ENCODE results near the gene TESPA1. TPM values are rescaled to one million over a fixed set of nuclear protein-coding genes. Genes with fewer than 3 reads are reported as not detected.

Gene TESPA1
- total RNA-seq, result 1 to 10 TPM; 1.3 to 3.1 TPM
- polyA plus RNA-seq, result 1 to 10 TPM in 1 of 2 donors, under 1 TPM in 1; 0.73 to 2.2 TPM
- long read RNA-seq, donor 1, result 0 reads
- long read RNA-seq, donor 2, result 0 reads
- long read RNA-seq, donor 3, result 0 reads
- long read RNA-seq, donor 4, result 0 reads
- long read RNA-seq, donor 5, result 0 reads

- TF ChIP-seq CTCF (IDR thresholded peaks at IDR 0.05; ENCODE audit: control extremely low read depth, extremely low read depth), result no peak
- Histone ChIP-seq H3K36me3 (ENCODE audit: control insufficient read depth in 4 of 4, insufficient read depth in 4 of 4, low read length in 4 of 4) (no peaks in the 10 kb centered on the region), H3K9ac (ENCODE audit: insufficient read depth in 1 of 2, low read length in 2 of 2) (no peak within 1 kb of the TSS), H3K9me3 (ENCODE audit: control insufficient read depth in 4 of 4, insufficient read depth in 3 of 4, low read length in 3 of 4) (no peaks in the 10 kb centered on the region), H3K4me1 (ENCODE audit: control insufficient read depth in 5 of 5, insufficient read depth in 5 of 5, low read length in 5 of 5) (peaks cover 0 to 8% (median 0%) of the 10 kb centered on the region in 5 donors), H3K4me3 (no peak within 1 kb of the TSS), H3K27ac (ENCODE audit: low read depth in 1 of 2, low read length in 1 of 2) (no peak within 1 kb of the TSS), H3K27me3 (ENCODE audit: control insufficient read depth in 3 of 3, insufficient read depth in 3 of 3, low read length in 2 of 3) (no peaks in the 10 kb centered on the region)
- 17 to 35% methylated on average over 12 of the region's 12 CpGs for WGBS, 2 donors
- DNase-seq (peak in 1 of 3 donors; percentile 27), ATAC-seq (ENCODE audit: insufficient read depth, low FRiP score) (peak; percentile 71)
Measured at GRCh38 chr12:54984658-54985376, at the start of gene TESPA1. Gene TESPA1 (minus strand): TSS chr12:54984762. CDS start chr12:54974562, 10,200 bp downstream.

GRCh38 chr12:55034218-55034617 is 49.7 kb upstream of the TESPA1 start:
- 69 to 79% methylated on average over 6 of the region's 6 CpGs for WGBS, 2 donors
- Histone ChIP-seq H3K9ac (ENCODE audit: insufficient read depth in 1 of 2, low read length in 2 of 2) (no peak overlapping the region), H3K9me3 (ENCODE audit: control insufficient read depth in 4 of 4, insufficient read depth in 3 of 4, low read length in 3 of 4) (no peaks in the 10 kb centered on the region), H3K36me3 (ENCODE audit: control insufficient read depth in 4 of 4, insufficient read depth in 4 of 4, low read length in 4 of 4) (no peaks in the 10 kb centered on the region), H3K27ac (ENCODE audit: low read depth in 1 of 2, low read length in 1 of 2) (no peak overlapping the region), H3K4me1 (ENCODE audit: control insufficient read depth in 5 of 5, insufficient read depth in 5 of 5, low read length in 5 of 5) (no peaks in the 10 kb centered on the region), H3K4me3 (no peak overlapping the region), H3K27me3 (ENCODE audit: control insufficient read depth in 3 of 3, insufficient read depth in 3 of 3, low read length in 2 of 3) (no peaks in the 10 kb centered on the region)
- ATAC-seq (ENCODE audit: insufficient read depth, low FRiP score) (no peak), DNase-seq (no peak)
- TF ChIP-seq CTCF (IDR thresholded peaks at IDR 0.05; ENCODE audit: control extremely low read depth, extremely low read depth), result no peak

- Histone ChIP-seq H3K36me3 (ENCODE audit: control insufficient read depth in 4 of 4, insufficient read depth in 4 of 4, low read length in 4 of 4) (no peaks in the 10 kb centered on the region), H3K4me3 (no peak overlapping the region), H3K9me3 (ENCODE audit: control insufficient read depth in 4 of 4, insufficient read depth in 3 of 4, low read length in 3 of 4) (no peaks in the 10 kb centered on the region), H3K27me3 (ENCODE audit: control insufficient read depth in 3 of 3, insufficient read depth in 3 of 3, low read length in 2 of 3) (no peaks in the 10 kb centered on the region), H3K4me1 (ENCODE audit: control insufficient read depth in 5 of 5, insufficient read depth in 5 of 5, low read length in 5 of 5) (no peaks in the 10 kb centered on the region), H3K9ac (ENCODE audit: insufficient read depth in 1 of 2, low read length in 2 of 2) (no peak overlapping the region), H3K27ac (ENCODE audit: low read depth in 1 of 2, low read length in 1 of 2) (no peak overlapping the region)
- 77% methylated on average over 2 of the region's 2 CpGs for WGBS, 2 donors
- no peak for ATAC-seq (ENCODE audit: insufficient read depth, low FRiP score)
- no peak for DNase-seq
- no peak for TF ChIP-seq CTCF (IDR thresholded peaks at IDR 0.05; ENCODE audit: control extremely low read depth, extremely low read depth)
Measured at GRCh38 chr12:55025508-55025907, 40.9 kb upstream of the TESPA1 start.
